CD1c-positive myeloid dendritic cell (primary cell): ENCODE results near the gene CCDC196.

ENCODE experiments used
- DNase-seq: peaks from one replicate; pipeline ENCODE4 v3.0.0-alpha.2; 2016; ENCODE audit errors: extremely low spot score

CCDC196 gene, protein sequence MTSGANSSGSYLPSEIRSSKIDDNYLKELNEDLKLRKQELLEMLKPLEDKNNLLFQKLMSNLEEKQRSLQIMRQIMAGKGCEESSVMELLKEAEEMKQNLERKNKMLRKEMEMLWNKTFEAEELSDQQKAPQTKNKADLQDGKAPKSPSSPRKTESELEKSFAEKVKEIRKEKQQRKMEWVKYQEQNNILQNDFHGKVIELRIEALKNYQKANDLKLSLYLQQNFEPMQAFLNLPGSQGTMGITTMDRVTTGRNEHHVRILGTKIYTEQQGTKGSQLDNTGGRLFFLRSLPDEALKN

GRCh38 chr14:66485910-66486421, at the start of gene CCDC196:
Gene CCDC196, plus strand, starts transcription at chr14:66486371. Its CDS starts 132 bp downstream, at chr14:66486503.
- DNase-seq: no peak

DNA sequence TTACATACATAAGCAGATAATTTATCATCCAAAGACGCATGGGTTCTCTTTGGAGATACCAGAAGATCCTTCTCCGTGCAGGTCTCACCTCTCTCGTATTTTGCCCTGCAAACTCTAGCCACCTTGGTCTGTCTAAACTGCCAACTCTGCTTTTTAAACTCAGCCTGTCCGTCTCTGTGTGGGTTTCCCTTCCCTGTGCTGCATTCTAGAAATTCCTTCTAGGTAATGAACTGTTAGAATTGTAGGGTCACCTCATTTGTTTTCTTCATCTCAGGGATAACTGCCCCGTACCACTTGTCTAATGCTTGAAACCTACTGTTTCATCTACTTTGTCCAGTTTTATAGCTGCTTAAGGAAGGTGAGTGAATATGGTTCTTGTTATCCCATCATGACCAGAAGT, 45.4 kb upstream of the CCDC196 start:
- DNase-seq: no peak

DNA sequence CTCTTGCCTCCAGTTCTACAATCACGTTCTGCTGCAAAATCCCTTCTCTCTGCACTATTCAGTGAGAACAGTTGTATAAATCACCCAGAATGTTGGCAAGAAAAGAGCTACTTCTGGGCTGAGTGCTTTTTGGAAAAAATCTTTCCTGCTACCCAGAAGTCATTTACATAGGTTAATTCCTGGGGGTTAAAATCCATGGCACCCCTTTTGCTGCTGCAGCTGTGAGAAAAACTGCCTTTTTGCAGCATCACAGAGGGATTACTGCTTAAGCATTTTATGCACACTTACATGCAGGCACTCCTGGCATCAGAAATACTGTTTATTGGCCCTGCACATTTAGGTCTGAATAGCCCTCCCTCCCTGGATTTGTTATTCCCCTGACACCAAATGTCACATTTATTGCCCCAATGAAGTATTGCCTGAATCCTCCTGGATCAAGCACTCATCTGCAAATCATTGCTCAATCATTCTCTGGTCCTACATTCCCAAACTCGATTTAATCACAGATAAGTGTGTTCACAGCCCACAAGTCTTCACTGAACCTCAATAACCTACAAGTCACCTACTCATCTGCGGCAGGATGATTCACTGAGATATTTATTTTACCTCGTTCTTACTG, 43.1 kb upstream of the CCDC196 start:
- no peak for DNase-seq

DNA sequence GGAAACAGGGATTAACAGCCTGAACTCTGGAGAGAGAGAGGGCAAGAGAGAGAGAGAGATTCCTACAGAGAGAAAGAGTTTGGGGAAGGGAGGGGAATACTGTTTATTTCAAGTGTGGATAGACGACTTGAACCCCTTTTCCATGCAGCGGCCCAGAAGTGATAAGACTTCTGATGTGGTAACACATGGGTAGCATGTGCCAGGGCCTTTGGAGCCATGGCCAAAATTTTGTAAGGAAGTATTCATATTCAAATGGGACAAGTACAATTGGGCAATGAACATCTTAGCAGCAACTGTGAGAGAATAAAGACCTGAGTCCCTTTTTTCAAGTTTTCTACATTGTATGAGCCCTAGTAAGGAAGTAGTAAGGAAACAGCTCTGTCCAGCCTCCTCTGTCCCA, 42.4 kb upstream of the CCDC196 start:
- no peak for DNase-seq

GRCh38 chr14:66444271-66444927, 41.8 kb upstream of the CCDC196 start:
- no peak for DNase-seq

GRCh38 chr14:66445936-66446335, 40.2 kb upstream of the CCDC196 start:
- DNase-seq: no peak

DNA sequence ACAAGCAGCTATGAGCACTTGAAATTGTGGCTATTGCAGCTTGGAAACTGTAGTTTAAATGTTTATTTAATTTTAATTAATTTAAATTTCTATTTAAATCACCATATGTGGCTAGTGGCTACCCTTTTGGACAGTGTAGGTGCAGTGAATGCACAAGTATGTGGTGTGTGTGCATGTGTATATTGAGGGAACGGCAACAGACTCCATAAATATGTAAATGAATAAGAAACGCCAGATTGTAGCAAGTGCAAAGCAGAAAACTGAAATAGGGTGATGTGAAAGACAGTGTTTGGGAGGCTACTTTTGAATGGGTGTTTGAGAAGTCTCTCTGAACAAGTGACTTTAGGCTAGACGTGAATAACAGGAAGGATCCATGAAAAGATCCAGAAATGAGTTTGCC, 32.7 kb upstream of the CCDC196 start:
- DNase-seq: no peak

GRCh38 chr14:66459603-66460002, 26.6 kb upstream of the CCDC196 start:
- no peak for DNase-seq

GRCh38 chr14:66464261-66464660, 21.9 kb upstream of the CCDC196 start:
- no peak for DNase-seq

DNA sequence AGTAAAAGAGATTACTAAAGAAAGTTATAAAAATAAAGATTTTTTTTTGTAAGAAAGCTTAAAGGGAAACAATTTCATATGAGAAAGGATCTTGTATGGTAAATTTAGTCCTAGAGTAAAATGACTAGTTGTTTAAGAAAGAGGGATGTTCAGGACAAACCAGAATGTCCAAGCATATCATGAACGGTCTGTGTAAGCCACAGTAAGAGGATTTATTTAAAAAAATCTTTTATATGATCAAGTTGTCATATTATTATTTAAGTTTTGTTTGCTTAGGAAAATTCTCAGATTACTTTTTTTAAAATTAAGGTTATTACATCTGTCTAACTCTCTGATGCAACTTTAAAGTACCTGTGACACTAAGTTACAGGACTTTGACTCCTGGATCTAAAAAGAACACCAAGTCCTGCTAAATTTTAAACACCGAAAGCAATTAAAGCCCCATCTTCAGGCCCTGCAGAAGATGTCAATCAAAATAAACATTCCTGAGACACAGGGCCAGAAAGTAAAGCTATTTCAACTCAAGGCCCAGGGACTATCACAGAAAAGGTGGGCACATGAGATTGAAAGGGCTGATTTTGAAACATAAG, 17.3 kb upstream of the CCDC196 start:
- no peak for DNase-seq

DNA sequence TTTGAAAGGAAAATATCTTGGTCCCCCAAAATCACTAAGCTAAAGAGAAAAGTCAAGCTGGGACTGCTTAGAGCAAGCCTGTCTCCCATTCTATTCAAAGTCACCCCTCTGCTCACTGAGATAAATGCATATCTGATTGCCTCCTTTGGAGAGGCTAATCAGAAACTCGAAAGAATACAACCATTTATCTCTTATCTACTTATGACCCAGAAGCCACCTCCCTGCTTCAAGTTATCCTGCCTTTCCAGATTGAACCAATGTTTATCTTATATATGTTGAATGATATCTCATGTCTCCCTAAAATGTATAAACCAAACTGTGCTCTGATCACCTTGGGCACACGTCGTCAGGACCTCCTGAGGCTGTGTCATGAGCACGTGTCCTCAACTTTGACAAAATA, 14.6 kb upstream of the CCDC196 start:
- DNase-seq: no peak

- DNase-seq: no peak
Observed at GRCh38 chr14:66472251-66472650, 13.9 kb upstream of the CCDC196 start.

DNA sequence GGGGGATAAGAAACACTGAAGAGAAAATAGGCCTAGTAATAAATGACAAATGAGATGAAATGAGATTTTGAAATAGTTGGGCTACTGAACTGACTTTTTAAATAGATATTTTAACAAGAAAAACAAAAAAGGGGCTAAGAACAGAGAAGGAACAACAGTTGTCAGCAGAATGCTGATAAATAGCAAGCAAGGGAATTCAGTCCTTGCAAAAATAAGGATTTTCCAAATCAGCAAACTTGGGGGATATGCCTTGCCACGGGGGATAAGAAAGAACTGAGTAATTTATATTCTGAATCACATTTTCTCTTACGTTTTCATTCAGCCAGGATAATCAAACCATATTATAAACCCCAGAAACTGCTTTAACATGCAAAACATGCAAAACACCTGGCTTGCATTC, 12.9 kb upstream of the CCDC196 start:
- DNase-seq: no peak

GRCh38 chr14:66476964-66477363, 9.2 kb upstream of the CCDC196 start:
- DNase-seq: no peak

DNA sequence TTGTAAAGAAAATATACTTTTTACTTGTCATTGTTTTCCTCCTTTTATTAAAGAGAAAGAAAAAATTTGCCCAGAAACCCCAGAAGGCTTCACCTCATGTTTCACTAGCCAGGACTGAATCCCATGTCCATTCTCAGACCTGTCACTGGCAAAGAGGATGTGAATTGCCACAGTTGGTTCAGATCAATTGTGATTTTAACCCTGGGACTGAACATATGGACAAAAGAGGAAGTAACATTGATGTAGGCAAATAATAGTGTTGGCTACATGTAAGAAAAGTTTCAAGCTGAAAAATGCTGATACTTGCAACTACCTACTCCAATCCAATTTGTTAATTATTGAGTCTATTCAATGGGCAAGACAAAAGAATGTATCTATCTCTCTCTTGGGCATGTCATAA, 8.6 kb upstream of the CCDC196 start:
- no peak for DNase-seq

DNA sequence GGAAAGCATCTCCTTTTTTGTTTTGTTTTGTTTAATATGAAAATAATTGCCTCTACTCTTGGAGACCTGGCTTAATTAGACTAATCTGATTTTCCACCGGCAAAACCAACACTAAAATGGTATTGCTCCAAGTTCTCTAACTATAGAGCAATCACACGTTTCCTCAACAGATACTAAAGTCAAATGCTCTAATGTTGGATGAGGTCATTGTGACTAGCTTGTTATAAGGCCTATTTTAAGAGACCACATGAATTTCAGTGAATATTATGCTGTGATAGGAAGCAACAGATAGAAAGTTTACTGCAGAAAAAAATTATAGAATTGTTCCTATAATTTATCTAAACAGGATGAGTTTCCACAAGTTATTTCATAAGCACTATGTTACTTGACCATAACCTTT, 3.3 kb upstream of the CCDC196 start:
- no peak for DNase-seq

DNA sequence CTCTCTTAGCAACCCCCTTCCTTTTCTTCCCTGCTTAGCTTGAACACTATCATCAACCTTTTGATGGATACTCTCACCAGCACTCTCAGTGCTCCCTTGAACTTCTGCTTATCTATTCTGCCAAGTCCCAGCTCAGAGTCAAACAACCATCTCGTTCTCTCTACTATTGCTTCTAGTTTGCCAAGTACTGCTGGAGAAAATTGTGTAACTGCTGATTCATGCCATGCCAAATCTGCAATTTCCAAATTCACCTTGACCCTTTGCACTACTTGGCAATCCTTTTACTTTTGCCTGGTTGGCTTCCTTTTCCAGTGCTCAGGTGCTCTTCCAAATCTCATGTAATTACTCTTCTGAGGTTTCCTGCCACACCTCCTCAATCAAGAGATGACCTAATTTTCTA, 2.8 kb upstream of the CCDC196 start:
- no peak for DNase-seq

DNA sequence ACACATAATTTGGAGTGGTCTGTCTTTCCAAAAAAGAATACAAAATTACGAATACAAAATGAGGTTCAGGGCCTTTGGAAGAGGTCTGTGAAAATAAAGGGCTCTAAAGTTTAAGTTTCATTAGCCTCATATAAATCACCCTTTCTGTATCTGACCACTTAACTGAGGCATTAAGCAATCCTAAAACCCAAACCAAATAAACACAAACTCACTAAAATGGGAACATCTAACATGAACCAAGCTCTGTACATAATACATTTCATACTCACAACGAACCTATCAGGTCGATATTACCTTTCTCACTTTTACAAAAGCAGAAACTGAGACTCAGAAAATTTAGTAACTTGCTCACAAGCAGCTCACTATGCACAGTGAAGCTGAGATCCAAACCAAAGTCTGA, 1.1 kb upstream of the CCDC196 start:
- DNase-seq: no peak

- no peak for DNase-seq
Observed at GRCh38 chr14:66487164-66487563, 993 bp downstream of the CCDC196 start.

DNA sequence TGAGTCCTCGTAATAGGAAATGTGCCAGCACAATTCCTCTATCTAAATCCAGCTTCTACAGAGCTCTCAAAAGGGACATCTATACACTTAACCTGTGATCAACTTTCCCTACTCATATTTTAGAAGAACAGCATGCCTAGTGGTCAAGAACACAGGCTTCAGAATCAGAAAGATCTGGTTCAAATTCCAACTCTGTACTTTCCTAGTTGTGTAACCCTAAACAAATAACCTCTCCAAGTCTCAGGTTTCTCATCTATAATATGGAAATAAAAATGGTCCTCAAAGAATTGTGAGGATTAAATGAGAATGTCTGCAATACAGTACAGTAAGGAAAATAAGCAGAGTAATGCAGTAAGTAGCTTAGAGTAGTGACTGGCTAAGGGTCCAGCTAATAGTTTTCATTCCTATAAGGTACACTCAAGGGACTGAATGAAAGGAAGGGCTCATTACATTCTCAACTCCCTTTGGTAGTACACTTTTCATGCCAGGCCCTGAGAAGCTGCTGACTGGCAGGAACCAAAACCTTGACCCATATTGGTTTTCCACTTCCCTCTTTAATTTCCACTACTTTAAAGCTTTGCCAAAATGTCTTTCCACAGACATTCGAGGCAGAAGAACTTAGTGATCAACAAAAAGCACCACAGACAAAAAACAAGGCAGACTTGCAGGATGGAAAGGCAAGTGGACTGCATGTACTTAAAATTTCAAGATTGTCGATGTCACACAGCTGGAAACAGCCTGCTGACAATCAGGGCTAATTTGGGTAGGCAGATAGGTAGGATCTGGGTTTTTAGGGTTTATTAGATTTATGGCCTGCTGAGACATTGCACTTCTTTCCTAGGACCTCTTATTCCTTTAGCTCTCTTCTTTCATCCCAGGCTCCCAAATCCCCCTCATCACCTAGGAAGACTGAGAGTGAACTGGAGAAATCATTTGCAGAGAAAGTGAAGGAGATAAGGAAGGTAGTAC, 4.3 kb downstream of the CCDC196 start:
- DNase-seq: no peak

- DNase-seq: no peak
Observed at GRCh38 chr14:66493750-66494149, 7.6 kb downstream of the CCDC196 start.
